Keratinocyte (primary cell): ENCODE data around the gene DUSP5. TPM values are rescaled to one million over a fixed set of nuclear protein-coding genes. Genes with fewer than 3 reads are reported as not detected.

Experiments
- DNase-seq: peaks from one replicate; pipeline ENCODE4 v3.0.0-alpha.2; 2011; ENCODE audit warnings: low read depth, missing footprints, low spot score
- FAIRE-seq: peaks from 2 replicates; lab custom pipeline; 2011; peaks lifted over from hg19 to GRCh38; lab: Jason Lieb, UNC
- H2AFZ ChIP-seq: 2 replicates; pipeline ENCODE4 v1.6.0; 2012; ENCODE audit warnings: low read length, control low read depth, inconsistent platforms; ENCODE audit not compliant: control insufficient read depth
- H3K27ac ChIP-seq: 2 replicates; pipeline ENCODE4 v1.5.1; 2011; ENCODE audit warnings: low read length; ENCODE audit not compliant: control insufficient read depth, insufficient read depth
- H3K27me3 ChIP-seq: 3 replicates; pipeline ENCODE4 v1.6.0; 2011; ENCODE audit warnings: low read length; ENCODE audit not compliant: control insufficient read depth, insufficient read depth; ENCODE audit errors: extremely low read depth
- H3K36me3 ChIP-seq, 2 experiments: 2 replicates in 1 of 2; 3 replicates in 1 of 2; pipeline ENCODE4 v1.5.1; 2011; ENCODE audit warnings: low read length in 2 of 2, mild to moderate bottlenecking in 1 of 2; ENCODE audit not compliant: control insufficient read depth in 2 of 2, insufficient read depth in 2 of 2; ENCODE audit errors: extremely low read depth in 1 of 2
- H3K4me1 ChIP-seq: 3 replicates; pipeline ENCODE4 v1.5.1; 2011; ENCODE audit warnings: low read length; ENCODE audit not compliant: control insufficient read depth, insufficient read depth; ENCODE audit errors: extremely low read depth
- H3K4me2 ChIP-seq: 3 replicates; pipeline ENCODE4 v1.6.0; 2011; ENCODE audit warnings: low read depth, low read length; ENCODE audit not compliant: control insufficient read depth, insufficient read depth; ENCODE audit errors: extremely low read depth
- H3K4me3 ChIP-seq, 3 experiments: fragments of 200-600 bp in 1 of 3; sonication (generic) in 1 of 3; 2 replicates in 2 of 3; 3 replicates in 1 of 3; pipeline ENCODE4 v1.5.1; 2011 to 2016; ENCODE audit warnings: low read length in 3 of 3, mild to moderate bottlenecking in 3 of 3, control low read depth in 2 of 3, inconsistent platforms in 1 of 3, low read depth in 1 of 3, mixed read lengths in 1 of 3, mixed run types in 1 of 3, moderate library complexity in 1 of 3; ENCODE audit not compliant: control insufficient read depth in 2 of 3, insufficient read depth in 2 of 3; ENCODE audit errors: extremely low read depth in 1 of 3
- H3K79me2 ChIP-seq: 2 replicates; pipeline ENCODE4 v1.6.0; 2012; ENCODE audit warnings: low read length; ENCODE audit not compliant: control insufficient read depth, insufficient read depth
- H3K9ac ChIP-seq: 3 replicates; pipeline ENCODE4 v1.6.0; 2011; ENCODE audit warnings: low read length; ENCODE audit not compliant: control insufficient read depth, insufficient read depth; ENCODE audit errors: extremely low read depth
- H3K9me1 ChIP-seq: 3 replicates; pipeline ENCODE4 v1.6.0; 2011; ENCODE audit warnings: low read length; ENCODE audit not compliant: control insufficient read depth, insufficient read depth; ENCODE audit errors: extremely low read depth
- H3K9me3 ChIP-seq: 2 replicates; pipeline ENCODE4 v1.5.1; 2012; ENCODE audit warnings: low read depth, low read length; ENCODE audit not compliant: control insufficient read depth
- H4K20me1 ChIP-seq: 3 replicates; pipeline ENCODE4 v1.6.0; 2011; ENCODE audit warnings: low read length; ENCODE audit not compliant: control insufficient read depth, insufficient read depth; ENCODE audit errors: extremely low read depth
- EZH2 ChIP-seq: IDR thresholded peaks from one replicate; pipeline ENCODE4 v1.6.1; 2012; ENCODE audit warnings: inconsistent platforms, mild to moderate bottlenecking, low read length, moderate library complexity
- dilution Hi-C: fragments of 300-500 bp; cut with MboI; formaldehyde crosslinking; loops from one replicate; pipeline ENCODE4 v1.7.0; 2020; ENCODE audit warnings: low sequenced_read_pairs; ENCODE audit not compliant: extremely low pct_ligation_motif_present
- polyA plus RNA-seq, 5 experiments: library from polyadenylated mRNA; depleted of rRNA in 3 of 5; stranded (reverse) in 3 of 5; stranded (forward) in 1 of 5; unstranded in 1 of 5; fragments of >200 nt; gene quantifications; 1 replicate in 1 of 5; 2 replicates in 3 of 5; 3 replicates in 1 of 5; pipeline versions ENCODE4 v1.2.1 to v1.2.3, GENCODE V29; 2011 to 2012; ENCODE audit warnings: missing spikeins in 2 of 5, low read depth in 1 of 5, low replicate concordance in 1 of 5
- TF ChIP-seq, protein P1 (sequence below), 3 experiments: IDR thresholded peaks in 1 of 3; conservative IDR thresholded peaks in 1 of 3; optimal IDR thresholded peaks in 1 of 3; 2 replicates in 2 of 3; 3 replicates in 1 of 3; pipeline versions ENCODE3 to v1.5.1; 2011; ENCODE audit warnings: low read length in 3 of 3, mild to moderate bottlenecking in 3 of 3, moderate library complexity in 2 of 3, control low read depth in 1 of 3, inconsistent platforms in 1 of 3; ENCODE audit not compliant: insufficient read depth in 2 of 3; ENCODE audit errors: extremely low read depth in 1 of 3

The DUSP5 gene
- polyA plus RNA-seq, 1 donor (not counting 4 experiments of a cell fraction or from before 2014, with no cell fraction given): 49.6 TPM

DNA sequence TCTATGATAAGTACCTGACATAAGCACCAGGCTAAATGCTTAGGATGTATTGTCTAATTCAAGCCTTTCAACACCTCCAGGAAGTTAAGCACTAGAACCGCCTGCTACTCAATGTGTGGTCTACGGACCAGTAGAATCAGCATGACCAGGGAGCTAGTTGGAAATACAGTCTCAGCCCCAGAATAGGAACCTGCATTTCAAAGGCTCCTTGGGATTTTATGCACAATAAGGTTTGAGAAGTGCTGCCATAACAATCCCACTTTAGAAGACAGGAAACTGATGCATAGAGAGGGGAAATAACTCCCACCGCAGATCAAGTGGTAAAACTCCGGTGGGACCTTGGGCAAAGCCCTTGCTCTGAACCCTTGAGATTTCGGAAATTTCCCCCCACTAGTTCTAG lies 8.8 kb upstream of the DUSP5 start:
- DNase-seq (no peak), FAIRE-seq (no peak)
- no peak overlapping the region for H3K27ac ChIP-seq
- no peaks in the 10 kb centered on the region for H3K9me3 ChIP-seq
- no peaks in the 10 kb centered on the region for H4K20me1 ChIP-seq
- H3K4me1 ChIP-seq: peaks cover 53% of the 10 kb centered on the region
- no peaks in the 10 kb centered on the region for H3K79me2 ChIP-seq
- no peak overlapping the region for H2AFZ ChIP-seq
- no peak for TF ChIP-seq EZH2
- TF ChIP-seq, protein P1, sequence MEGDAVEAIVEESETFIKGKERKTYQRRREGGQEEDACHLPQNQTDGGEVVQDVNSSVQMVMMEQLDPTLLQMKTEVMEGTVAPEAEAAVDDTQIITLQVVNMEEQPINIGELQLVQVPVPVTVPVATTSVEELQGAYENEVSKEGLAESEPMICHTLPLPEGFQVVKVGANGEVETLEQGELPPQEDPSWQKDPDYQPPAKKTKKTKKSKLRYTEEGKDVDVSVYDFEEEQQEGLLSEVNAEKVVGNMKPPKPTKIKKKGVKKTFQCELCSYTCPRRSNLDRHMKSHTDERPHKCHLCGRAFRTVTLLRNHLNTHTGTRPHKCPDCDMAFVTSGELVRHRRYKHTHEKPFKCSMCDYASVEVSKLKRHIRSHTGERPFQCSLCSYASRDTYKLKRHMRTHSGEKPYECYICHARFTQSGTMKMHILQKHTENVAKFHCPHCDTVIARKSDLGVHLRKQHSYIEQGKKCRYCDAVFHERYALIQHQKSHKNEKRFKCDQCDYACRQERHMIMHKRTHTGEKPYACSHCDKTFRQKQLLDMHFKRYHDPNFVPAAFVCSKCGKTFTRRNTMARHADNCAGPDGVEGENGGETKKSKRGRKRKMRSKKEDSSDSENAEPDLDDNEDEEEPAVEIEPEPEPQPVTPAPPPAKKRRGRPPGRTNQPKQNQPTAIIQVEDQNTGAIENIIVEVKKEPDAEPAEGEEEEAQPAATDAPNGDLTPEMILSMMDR (optimal IDR thresholded peaks at IDR 0.05 in 1 of 3, IDR thresholded peaks at IDR 0.05 in 1 of 3, conservative IDR thresholded peaks at IDR 0.05 in 1 of 3; ENCODE audit: extremely low read depth in 1 of 3, insufficient read depth in 2 of 3, low read length in 3 of 3): no peak
- H3K4me2 ChIP-seq: no peak overlapping the region
- dilution Hi-C loops: no loop called here
- no peaks in the 10 kb centered on the region for H3K9me1 ChIP-seq
- no peak overlapping the region for H3K9ac ChIP-seq
- no peaks in the 10 kb centered on the region for H3K36me3 ChIP-seq
- no peaks in the 10 kb centered on the region for H3K27me3 ChIP-seq
- H3K4me3 ChIP-seq: no peak overlapping the region

DNA sequence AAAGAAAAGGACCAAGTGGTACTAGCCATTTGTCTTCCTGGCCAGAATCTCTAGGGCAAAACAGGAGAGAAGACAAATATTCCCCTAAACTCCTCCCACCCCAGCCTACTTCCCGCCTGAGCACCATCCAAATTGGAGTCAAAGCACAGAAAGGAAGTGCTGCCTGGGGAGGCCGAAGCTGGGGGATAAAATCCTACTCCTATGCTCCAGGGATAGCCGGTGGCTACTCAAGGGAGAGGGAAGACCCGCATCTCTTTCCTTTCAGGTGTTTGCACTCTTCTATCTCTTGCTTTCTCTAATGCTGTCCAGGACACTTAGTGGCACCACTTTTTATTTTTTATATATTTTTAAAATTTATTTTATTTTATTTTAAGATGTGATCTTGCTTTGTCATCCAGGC lies 7.1 kb upstream of the DUSP5 start:
- DNase-seq: no peak
- no peaks in the 10 kb centered on the region for H3K36me3 ChIP-seq
- FAIRE-seq: no peak
- no peaks in the 10 kb centered on the region for H3K9me3 ChIP-seq
- H3K9me1 ChIP-seq: no peaks in the 10 kb centered on the region
- H3K4me1 ChIP-seq: peaks cover 54% of the 10 kb centered on the region
- H3K9ac ChIP-seq: no peak overlapping the region
- H3K4me2 ChIP-seq: no peak overlapping the region
- H3K4me3 ChIP-seq: no peak overlapping the region
- H3K27ac ChIP-seq: no peak overlapping the region
- dilution Hi-C loops: no loop called here
- H2AFZ ChIP-seq: no peak overlapping the region
- H3K79me2 ChIP-seq: peaks cover 6% of the 10 kb centered on the region
- no peaks in the 10 kb centered on the region for H3K27me3 ChIP-seq
- TF ChIP-seq, protein P1 (optimal IDR thresholded peaks at IDR 0.05 in 1 of 3, IDR thresholded peaks at IDR 0.05 in 1 of 3, conservative IDR thresholded peaks at IDR 0.05 in 1 of 3; ENCODE audit: extremely low read depth in 1 of 3, insufficient read depth in 2 of 3, low read length in 3 of 3): no peak
- no peak for TF ChIP-seq EZH2
- H4K20me1 ChIP-seq: no peaks in the 10 kb centered on the region
